HL-60 (cell line): ENCODE results near the gene ERC2.

ENCODE experiments used
- DNase-seq, 2 experiments: peaks; one replicate each; pipeline ENCODE4 v3.0.0-alpha.2; 2010 to 2020; ENCODE audit warnings: low read depth in 1 of 2, low spot score in 1 of 2
- H3K27ac ChIP-seq: fragments of 250-450 bp; sonication (Bioruptor Pico); replicated peaks from 2 replicates; pipeline ENCODE4 v1.5.1; 2020; ENCODE audit warnings: mild to moderate bottlenecking, moderate library complexity
- H3K27me3 ChIP-seq: fragments of 250-450 bp; sonication (Bioruptor Pico); 2 replicates; pipeline ENCODE4 v1.5.1; 2021; ENCODE audit warnings: mild to moderate bottlenecking, moderate library complexity; ENCODE audit not compliant: insufficient read depth, poor library complexity, severe bottlenecking
- H3K4me3 ChIP-seq: replicated peaks from 2 replicates; pipeline ENCODE4 v1.5.1; 2011; ENCODE audit warnings: mild to moderate bottlenecking, control low read depth, low read length; ENCODE audit not compliant: insufficient read depth
- CTCF ChIP-seq: IDR thresholded peaks from one replicate; pipeline ENCODE4 v1.5.1; 2011; ENCODE audit warnings: low read length, control low read depth, inconsistent platforms; ENCODE audit not compliant: insufficient read depth
- GABPA ChIP-seq: IDR thresholded peaks from 2 replicates; pipeline ENCODE4 v1.6.1; 2012; ENCODE audit warnings: low read depth
- POLR2AphosphoS5 ChIP-seq: IDR thresholded peaks from 2 replicates; pipeline ENCODE4 v1.6.1; 2012; ENCODE audit warnings: low read depth
- REST ChIP-seq: IDR thresholded peaks from 2 replicates; pipeline ENCODE4 v1.6.1; 2012; ENCODE audit warnings: low read depth; ENCODE audit not compliant: insufficient replicate concordance
- SPI1 ChIP-seq: IDR thresholded peaks from 2 replicates; pipeline ENCODE4 v1.6.1; 2012; ENCODE audit warnings: low read depth, mild to moderate bottlenecking, borderline replicate concordance

ERC2 gene

GRCh38 chr3:55557549-55557948, 910.7 kb downstream of the ERC2 start:
- no peak for DNase-seq
- Histone ChIP-seq H3K4me3 (no peak overlapping the region), H3K27me3 (no peaks in the 10 kb centered on the region), H3K27ac (no peak overlapping the region)
- no peak for TF ChIP-seq GABPA
- TF ChIP-seq REST: no peak
- TF ChIP-seq CTCF: no peak
- no peak for TF ChIP-seq POLR2AphosphoS5
- no peak for TF ChIP-seq SPI1

GRCh38 chr3:55556619-55557537, 911.4 kb downstream of the ERC2 start:
- TF ChIP-seq POLR2AphosphoS5: no peak
- TF ChIP-seq SPI1: no peak
- no peak for TF ChIP-seq CTCF
- no peak for TF ChIP-seq GABPA
- no peak for TF ChIP-seq REST
- no peak for DNase-seq
- H3K27me3 ChIP-seq: no peaks in the 10 kb centered on the region
- H3K27ac ChIP-seq: no peak overlapping the region
- no peak overlapping the region for H3K4me3 ChIP-seq

- Histone ChIP-seq H3K27me3 (no peaks in the 10 kb centered on the region), H3K27ac (no peak overlapping the region), H3K4me3 (no peak overlapping the region)
- DNase-seq: no peak
- TF ChIP-seq GABPA (no peak), POLR2AphosphoS5 (no peak), CTCF (no peak), REST (no peak), SPI1 (no peak)
Measured at GRCh38 chr3:55555873-55556618, 912.2 kb downstream of the ERC2 start.
